ENCODE measurements around the gene RAD51D. TPM values are rescaled to one million over a fixed set of nuclear protein-coding genes. Genes with fewer than 3 reads are reported as not detected.

The RAD51D gene
- polyA plus RNA-seq, 2 of the 4 experiments (the other 2 are of a cell fraction): 18.4 to 23.8 TPM

DNA sequence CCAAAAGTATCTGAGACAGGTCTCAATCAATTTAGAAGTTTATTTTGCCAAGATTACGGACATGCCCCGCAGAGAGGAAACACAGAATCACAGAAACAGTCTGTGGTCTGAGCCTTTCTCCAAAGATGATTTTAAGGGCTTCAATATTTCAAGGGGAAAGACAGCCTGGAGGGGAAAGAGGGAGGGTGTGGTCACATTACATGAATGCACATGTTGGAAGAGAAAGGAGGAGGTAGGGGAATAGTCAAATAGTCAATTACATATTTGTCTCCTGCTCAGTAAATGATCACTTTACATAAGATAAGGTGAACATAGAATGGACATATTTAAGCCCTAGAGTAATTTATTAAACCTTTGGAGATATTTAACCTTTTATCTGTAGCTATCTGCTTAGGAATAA lies 40.3 kb upstream of the RAD51D start:
- no peak overlapping the region for H3K27ac ChIP-seq
- no peaks in the 10 kb centered on the region for H3K4me1 ChIP-seq
- H3K9me3 ChIP-seq: no peaks in the 10 kb centered on the region
- WGBS (ENCODE audit: missing lambda C conversion rate): 78% methylated on average over 2 of the region's 2 CpGs
- ChIA-PET CTCF (interaction anchor here (0.7 to 1.0 kb wide), 4 partner anchors 17 to 588 kb away, joined by 3 read pairs; no protein-coding TSS in a partner anchor), POLR2A (no interaction called here)
- DNase-seq (ENCODE audit: low read depth in 1 of 2, low spot score in 1 of 2): no peak
- H3K4me3 ChIP-seq: no peak overlapping the region
- no peak overlapping the region for H3K4me2 ChIP-seq
- FAIRE-seq: no peak
- TF ChIP-seq, protein P1, sequence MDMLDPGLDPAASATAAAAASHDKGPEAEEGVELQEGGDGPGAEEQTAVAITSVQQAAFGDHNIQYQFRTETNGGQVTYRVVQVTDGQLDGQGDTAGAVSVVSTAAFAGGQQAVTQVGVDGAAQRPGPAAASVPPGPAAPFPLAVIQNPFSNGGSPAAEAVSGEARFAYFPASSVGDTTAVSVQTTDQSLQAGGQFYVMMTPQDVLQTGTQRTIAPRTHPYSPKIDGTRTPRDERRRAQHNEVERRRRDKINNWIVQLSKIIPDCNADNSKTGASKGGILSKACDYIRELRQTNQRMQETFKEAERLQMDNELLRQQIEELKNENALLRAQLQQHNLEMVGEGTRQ (IDR thresholded peaks at IDR 0.05): no peak
- TF ChIP-seq RARB (CRISPR knock-in tag; IDR thresholded peaks at IDR 0.05) (no peak), CHD4 (IDR thresholded peaks at IDR 0.05; ENCODE audit: borderline replicate concordance) (no peak), RAD21 (conservative IDR thresholded peaks at IDR 0.05 in 1 of 2, IDR thresholded peaks at IDR 0.05 in 1 of 2) (no peak), NPAS2 (CRISPR knock-in tag; IDR thresholded peaks at IDR 0.05; ENCODE audit: borderline replicate concordance) (no peak), ESRRA (IDR thresholded peaks at IDR 0.05; ENCODE audit: borderline replicate concordance, low read length) (no peak)
- TF ChIP-seq, protein P2, sequence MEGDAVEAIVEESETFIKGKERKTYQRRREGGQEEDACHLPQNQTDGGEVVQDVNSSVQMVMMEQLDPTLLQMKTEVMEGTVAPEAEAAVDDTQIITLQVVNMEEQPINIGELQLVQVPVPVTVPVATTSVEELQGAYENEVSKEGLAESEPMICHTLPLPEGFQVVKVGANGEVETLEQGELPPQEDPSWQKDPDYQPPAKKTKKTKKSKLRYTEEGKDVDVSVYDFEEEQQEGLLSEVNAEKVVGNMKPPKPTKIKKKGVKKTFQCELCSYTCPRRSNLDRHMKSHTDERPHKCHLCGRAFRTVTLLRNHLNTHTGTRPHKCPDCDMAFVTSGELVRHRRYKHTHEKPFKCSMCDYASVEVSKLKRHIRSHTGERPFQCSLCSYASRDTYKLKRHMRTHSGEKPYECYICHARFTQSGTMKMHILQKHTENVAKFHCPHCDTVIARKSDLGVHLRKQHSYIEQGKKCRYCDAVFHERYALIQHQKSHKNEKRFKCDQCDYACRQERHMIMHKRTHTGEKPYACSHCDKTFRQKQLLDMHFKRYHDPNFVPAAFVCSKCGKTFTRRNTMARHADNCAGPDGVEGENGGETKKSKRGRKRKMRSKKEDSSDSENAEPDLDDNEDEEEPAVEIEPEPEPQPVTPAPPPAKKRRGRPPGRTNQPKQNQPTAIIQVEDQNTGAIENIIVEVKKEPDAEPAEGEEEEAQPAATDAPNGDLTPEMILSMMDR (IDR thresholded peaks at IDR 0.05): no peak
- ATAC-seq: no peak

DNA sequence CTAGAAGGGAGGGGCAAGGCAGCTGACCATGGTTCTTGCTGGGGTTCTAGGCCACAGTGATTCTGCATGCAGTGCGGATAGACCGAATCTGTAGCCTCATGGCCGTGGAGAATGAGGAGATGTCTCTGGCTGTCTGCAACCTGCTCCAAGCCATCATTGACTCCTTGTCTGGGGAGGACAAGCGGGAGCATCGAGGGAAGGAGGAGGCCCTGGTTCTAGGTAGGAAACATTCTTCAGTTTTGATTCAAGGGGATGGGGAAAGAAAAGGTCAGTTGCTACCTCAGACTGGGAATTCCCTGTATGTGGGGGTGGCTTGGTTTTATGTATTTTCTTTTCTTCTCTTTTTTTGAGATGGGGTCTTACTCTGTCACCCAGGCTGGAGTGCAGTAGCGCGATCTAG lies 35.6 kb upstream of the RAD51D start:
- no peak overlapping the region for H3K4me2 ChIP-seq
- TF ChIP-seq CEBPB (IDR thresholded peaks at IDR 0.05) (no peak), CBX8 (IDR thresholded peaks at IDR 0.05) (no peak), CBX2 (IDR thresholded peaks at IDR 0.05; ENCODE audit: borderline replicate concordance, low read depth) (no peak), FOXS1 (CRISPR knock-in tag; IDR thresholded peaks at IDR 0.05) (no peak), MYC (IDR thresholded peaks at IDR 0.05; ENCODE audit: borderline replicate concordance, low read length) (no peak), MAFK (IDR thresholded peaks at IDR 0.05; ENCODE audit: partially characterized antibody) (no peak), HEYL (CRISPR knock-in tag; IDR thresholded peaks at IDR 0.05) (no peak), HOXB13 (CRISPR knock-in tag; IDR thresholded peaks at IDR 0.05; ENCODE audit: low read depth) (no peak), POLR2AphosphoS2 (conservative IDR thresholded peaks at IDR 0.05; ENCODE audit: low read length) (no peak), ZNF302 (CRISPR knock-in tag; IDR thresholded peaks at IDR 0.05) (no peak), JUN (IDR thresholded peaks at IDR 0.05) (no peak), ZC3H11A (IDR thresholded peaks at IDR 0.05) (no peak), GATA3 (IDR thresholded peaks at IDR 0.05; ENCODE audit: borderline replicate concordance) (no peak)
- TF ChIP-seq, protein P3, sequence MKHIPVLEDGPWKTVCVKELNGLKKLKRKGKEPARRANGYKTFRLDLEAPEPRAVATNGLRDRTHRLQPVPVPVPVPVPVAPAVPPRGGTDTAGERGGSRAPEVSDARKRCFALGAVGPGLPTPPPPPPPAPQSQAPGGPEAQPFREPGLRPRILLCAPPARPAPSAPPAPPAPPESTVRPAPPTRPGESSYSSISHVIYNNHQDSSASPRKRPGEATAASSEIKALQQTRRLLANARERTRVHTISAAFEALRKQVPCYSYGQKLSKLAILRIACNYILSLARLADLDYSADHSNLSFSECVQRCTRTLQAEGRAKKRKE (CRISPR knock-in tag; IDR thresholded peaks at IDR 0.05; ENCODE audit: low read depth): no peak
- TF ChIP-seq, protein P4, sequence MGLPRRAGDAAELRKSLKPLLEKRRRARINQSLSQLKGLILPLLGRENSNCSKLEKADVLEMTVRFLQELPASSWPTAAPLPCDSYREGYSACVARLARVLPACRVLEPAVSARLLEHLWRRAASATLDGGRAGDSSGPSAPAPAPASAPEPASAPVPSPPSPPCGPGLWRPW (IDR thresholded peaks at IDR 0.05): no peak
- TF ChIP-seq, protein P5, sequence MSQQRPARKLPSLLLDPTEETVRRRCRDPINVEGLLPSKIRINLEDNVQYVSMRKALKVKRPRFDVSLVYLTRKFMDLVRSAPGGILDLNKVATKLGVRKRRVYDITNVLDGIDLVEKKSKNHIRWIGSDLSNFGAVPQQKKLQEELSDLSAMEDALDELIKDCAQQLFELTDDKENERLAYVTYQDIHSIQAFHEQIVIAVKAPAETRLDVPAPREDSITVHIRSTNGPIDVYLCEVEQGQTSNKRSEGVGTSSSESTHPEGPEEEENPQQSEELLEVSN (IDR thresholded peaks at IDR 0.05; ENCODE audit: borderline replicate concordance, low read depth): no peak
- TF ChIP-seq, protein P6, sequence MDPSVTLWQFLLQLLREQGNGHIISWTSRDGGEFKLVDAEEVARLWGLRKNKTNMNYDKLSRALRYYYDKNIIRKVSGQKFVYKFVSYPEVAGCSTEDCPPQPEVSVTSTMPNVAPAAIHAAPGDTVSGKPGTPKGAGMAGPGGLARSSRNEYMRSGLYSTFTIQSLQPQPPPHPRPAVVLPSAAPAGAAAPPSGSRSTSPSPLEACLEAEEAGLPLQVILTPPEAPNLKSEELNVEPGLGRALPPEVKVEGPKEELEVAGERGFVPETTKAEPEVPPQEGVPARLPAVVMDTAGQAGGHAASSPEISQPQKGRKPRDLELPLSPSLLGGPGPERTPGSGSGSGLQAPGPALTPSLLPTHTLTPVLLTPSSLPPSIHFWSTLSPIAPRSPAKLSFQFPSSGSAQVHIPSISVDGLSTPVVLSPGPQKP (IDR thresholded peaks at IDR 0.05; ENCODE audit: low read depth, low read length): no peak
- WGBS (ENCODE audit: missing lambda C conversion rate): 68% methylated on average over 7 of the region's 7 CpGs
- no peak overlapping the region for H3K4me3 ChIP-seq
- no peak for FAIRE-seq
- DNase-seq (ENCODE audit: low read depth in 1 of 2, low spot score in 1 of 2): no peak
- H3K27ac ChIP-seq: no peak overlapping the region
- H3K9me3 ChIP-seq: no peaks in the 10 kb centered on the region
- H3K4me1 ChIP-seq: no peaks in the 10 kb centered on the region
- no peak for ATAC-seq
- POLR2A ChIA-PET: no interaction called here
- CTCF ChIA-PET: interaction anchor here (1.8 kb wide), 1 partner anchor 35 kb away, joined by 4 read pairs; no protein-coding TSS in a partner anchor
